Neutrophil (primary cell): ENCODE measurements around the gene SEC31A.

Source experiments
- H3K27ac ChIP-seq: fragments of 200-600 bp; sonication (generic); 2 replicates; pipeline ENCODE4 v1.5.1; 2016; ENCODE audit warnings: mild to moderate bottlenecking, moderate library complexity
- H3K27me3 ChIP-seq: fragments of 200-600 bp; sonication (generic); 2 replicates; pipeline ENCODE4 v1.6.0; 2016; ENCODE audit warnings: mild to moderate bottlenecking
- H3K36me3 ChIP-seq: fragments of 200-600 bp; sonication (generic); 2 replicates; pipeline ENCODE4 v1.5.1; 2017
- H3K4me1 ChIP-seq, 2 experiments: fragments of 200-600 bp in 1 of 2; sonication (generic) in 1 of 2; 1 replicate in 1 of 2; 2 replicates in 1 of 2; pipeline versions ENCODE4 v1.5.1 to v1.6.1; 2013 to 2016; ENCODE audit warnings: low read depth in 1 of 2, low read length in 1 of 2, mild to moderate bottlenecking in 1 of 2, moderate library complexity in 1 of 2; ENCODE audit not compliant: control insufficient read depth in 1 of 2, insufficient read depth in 1 of 2
- H3K4me3 ChIP-seq, 2 experiments: fragments of 200-600 bp in 1 of 2; sonication (generic) in 1 of 2; 1 replicate in 1 of 2; 2 replicates in 1 of 2; pipeline ENCODE4 v1.5.1; 2013 to 2016; ENCODE audit warnings: low read depth in 1 of 2, low read length in 1 of 2, mild to moderate bottlenecking in 1 of 2, moderate library complexity in 1 of 2
- H3K9me3 ChIP-seq: fragments of 200-600 bp; sonication (generic); 2 replicates; pipeline ENCODE4 v1.5.1; 2016
- TF ChIP-seq, protein P1 (sequence below): fragments of 200-600 bp; sonication (generic); IDR thresholded peaks from 2 replicates; pipeline ENCODE4 v1.5.1; 2016; ENCODE audit warnings: antibody characterized with exemption

Gene SEC31A

DNA sequence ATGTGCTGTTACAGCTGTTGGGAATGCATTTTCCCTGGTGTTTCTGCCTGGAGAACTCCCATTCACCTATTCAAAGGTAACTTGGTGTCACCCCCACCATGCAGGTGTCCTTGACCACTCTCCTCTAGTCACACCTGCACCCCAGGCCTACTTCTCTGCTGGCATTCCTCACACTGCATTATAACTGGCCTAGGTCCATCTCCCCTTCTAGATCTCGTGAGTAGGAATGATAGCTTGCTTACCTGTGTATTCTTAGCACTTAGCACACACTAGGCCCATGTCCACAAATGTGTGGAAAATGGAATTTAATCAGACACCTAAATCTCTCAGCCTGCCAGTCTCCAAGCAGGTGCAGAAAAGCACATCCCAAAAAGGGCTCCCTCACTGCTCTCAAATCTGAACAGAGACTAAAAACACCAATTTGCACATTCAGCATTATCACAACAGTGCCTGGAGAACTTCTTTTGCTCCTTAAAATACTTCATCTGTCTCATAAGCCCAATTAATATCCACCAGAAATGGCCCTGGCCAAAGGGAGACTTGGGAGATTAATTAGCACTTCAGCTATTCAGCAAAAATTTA lies 110.7 kb downstream of the SEC31A start:
- TF ChIP-seq, protein P1, sequence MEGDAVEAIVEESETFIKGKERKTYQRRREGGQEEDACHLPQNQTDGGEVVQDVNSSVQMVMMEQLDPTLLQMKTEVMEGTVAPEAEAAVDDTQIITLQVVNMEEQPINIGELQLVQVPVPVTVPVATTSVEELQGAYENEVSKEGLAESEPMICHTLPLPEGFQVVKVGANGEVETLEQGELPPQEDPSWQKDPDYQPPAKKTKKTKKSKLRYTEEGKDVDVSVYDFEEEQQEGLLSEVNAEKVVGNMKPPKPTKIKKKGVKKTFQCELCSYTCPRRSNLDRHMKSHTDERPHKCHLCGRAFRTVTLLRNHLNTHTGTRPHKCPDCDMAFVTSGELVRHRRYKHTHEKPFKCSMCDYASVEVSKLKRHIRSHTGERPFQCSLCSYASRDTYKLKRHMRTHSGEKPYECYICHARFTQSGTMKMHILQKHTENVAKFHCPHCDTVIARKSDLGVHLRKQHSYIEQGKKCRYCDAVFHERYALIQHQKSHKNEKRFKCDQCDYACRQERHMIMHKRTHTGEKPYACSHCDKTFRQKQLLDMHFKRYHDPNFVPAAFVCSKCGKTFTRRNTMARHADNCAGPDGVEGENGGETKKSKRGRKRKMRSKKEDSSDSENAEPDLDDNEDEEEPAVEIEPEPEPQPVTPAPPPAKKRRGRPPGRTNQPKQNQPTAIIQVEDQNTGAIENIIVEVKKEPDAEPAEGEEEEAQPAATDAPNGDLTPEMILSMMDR: no peak
- Histone ChIP-seq H3K9me3 (no peaks in the 10 kb centered on the region), H3K4me1 (no peaks in the 10 kb centered on the region), H3K4me3 (no peak overlapping the region), H3K27me3 (no peaks in the 10 kb centered on the region), H3K36me3 (no peaks in the 10 kb centered on the region), H3K27ac (no peak overlapping the region)

GRCh38 chr4:82779032-82779431 lies 111.9 kb downstream of the SEC31A start:
- TF ChIP-seq, protein P1: no peak
- Histone ChIP-seq H3K4me3 (no peak overlapping the region), H3K36me3 (no peaks in the 10 kb centered on the region), H3K27ac (no peak overlapping the region), H3K9me3 (no peaks in the 10 kb centered on the region), H3K27me3 (no peaks in the 10 kb centered on the region), H3K4me1 (no peaks in the 10 kb centered on the region)

GRCh38 chr4:82777857-82778525 lies 113.0 kb downstream of the SEC31A start:
- Histone ChIP-seq H3K4me1 (no peaks in the 10 kb centered on the region), H3K36me3 (no peaks in the 10 kb centered on the region), H3K27me3 (no peaks in the 10 kb centered on the region), H3K4me3 (no peak overlapping the region), H3K27ac (no peak overlapping the region), H3K9me3 (no peaks in the 10 kb centered on the region)
- TF ChIP-seq, protein P1: no peak

DNA sequence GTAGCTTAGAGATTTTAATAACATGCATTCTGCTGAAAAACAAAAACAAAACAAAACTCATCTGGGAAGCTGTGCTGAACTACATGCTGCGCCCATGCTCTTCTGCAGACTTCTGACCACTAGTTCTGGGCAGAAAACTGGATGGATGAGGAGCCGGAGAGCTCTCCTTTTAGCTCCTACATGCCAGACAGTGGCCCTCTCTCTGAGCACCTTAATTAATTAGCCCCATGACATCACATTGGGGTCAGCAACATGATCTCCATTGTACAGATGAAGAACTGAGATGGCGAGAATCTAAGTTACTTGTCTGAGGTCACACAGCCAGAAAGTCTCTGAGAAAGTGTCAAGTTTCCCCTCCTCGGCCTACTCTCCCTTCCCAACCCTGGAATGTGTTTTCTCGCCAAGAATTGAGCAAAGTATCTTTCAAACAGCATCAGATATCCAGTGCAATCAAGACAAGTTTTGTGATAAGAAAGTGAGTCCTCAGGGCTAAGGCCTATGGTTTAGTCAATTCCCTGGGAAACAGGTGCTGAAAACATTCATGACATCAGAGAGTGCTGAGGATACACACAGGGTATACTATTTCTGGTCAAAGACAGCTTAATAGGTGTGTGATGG lies 113.9 kb downstream of the SEC31A start:
- no peaks in the 10 kb centered on the region for H3K36me3 ChIP-seq
- no peaks in the 10 kb centered on the region for H3K4me1 ChIP-seq
- no peak overlapping the region for H3K27ac ChIP-seq
- H3K27me3 ChIP-seq: no peaks in the 10 kb centered on the region
- H3K9me3 ChIP-seq: no peaks in the 10 kb centered on the region
- H3K4me3 ChIP-seq: no peak overlapping the region
- TF ChIP-seq, protein P1: no peak

- Histone ChIP-seq H3K27me3 (no peaks in the 10 kb centered on the region), H3K27ac (no peak overlapping the region), H3K4me3 (no peak overlapping the region), H3K9me3 (no peaks in the 10 kb centered on the region), H3K36me3 (no peaks in the 10 kb centered on the region), H3K4me1 (no peaks in the 10 kb centered on the region)
- TF ChIP-seq, protein P1: no peak
These were observed 115.7 kb downstream of the SEC31A start for GRCh38 chr4:82775243-82775642.
